HG03025 (cell line): ENCODE results near the gene KIF16B.
"Not testable (repeated sequence)": the region's sequence is repeated elsewhere in the genome, so short reads cannot be mapped to it uniquely, and the experiment has no call there.

ENCODE experiments used
- ATAC-seq: cut with Tn5 transposase; IDR thresholded peaks from one replicate; pipeline ENCODE4 v1.9.1; 2021; ENCODE audit warnings: mild to moderate bottlenecking, moderate library complexity; ENCODE audit not compliant: unreplicated experiment, low FRiP score

Gene KIF16B

GRCh38 chr20:16590041-16590633 lies 16.9 kb upstream of the KIF16B start:
- no peak for ATAC-seq

GRCh38 chr20:16589623-16590022 lies 16.4 kb upstream of the KIF16B start:
- ATAC-seq = no peak

- no peak for ATAC-seq
Measured at GRCh38 chr20:16588241-16588640, 15.0 kb upstream of the KIF16B start.

- no peak for ATAC-seq
Measured at GRCh38 chr20:16587066-16587465, 13.8 kb upstream of the KIF16B start.

GRCh38 chr20:16583474-16583873 lies 10.2 kb upstream of the KIF16B start:
- no peak for ATAC-seq

- ATAC-seq = no peak
Measured at GRCh38 chr20:16581241-16581640, 8.0 kb upstream of the KIF16B start.

- no peak for ATAC-seq
Measured at GRCh38 chr20:16580620-16581019, 7.4 kb upstream of the KIF16B start.

GRCh38 chr20:16580147-16580546 lies 6.9 kb upstream of the KIF16B start:
- no peak for ATAC-seq

- no peak for ATAC-seq
Measured at GRCh38 chr20:16576219-16576618, 3.0 kb upstream of the KIF16B start.

GRCh38 chr20:16575390-16576140 lies 2.3 kb upstream of the KIF16B start:
- no peak for ATAC-seq

GRCh38 chr20:16574656-16575355 lies 1.6 kb upstream of the KIF16B start:
- peak; percentile 75 for ATAC-seq

GRCh38 chr20:16571333-16571732 lies 1.9 kb downstream of the KIF16B start:
- no peak for ATAC-seq

GRCh38 chr20:16569246-16570153 lies 3.7 kb downstream of the KIF16B start:
- no peak for ATAC-seq

GRCh38 chr20:16566080-16566479 lies 7.2 kb downstream of the KIF16B start:
- ATAC-seq = no peak

GRCh38 chr20:16564079-16564478 lies 9.2 kb downstream of the KIF16B start:
- not testable (repeated sequence) for ATAC-seq

GRCh38 chr20:16563066-16563806 lies 10.0 kb downstream of the KIF16B start:
- no peak for ATAC-seq

GRCh38 chr20:16562259-16562658 lies 11.0 kb downstream of the KIF16B start:
- ATAC-seq = no peak

- no peak for ATAC-seq
Measured at GRCh38 chr20:16560661-16561060, 12.6 kb downstream of the KIF16B start.

- no peak for ATAC-seq
Measured at GRCh38 chr20:16560216-16560615, 13.0 kb downstream of the KIF16B start.

- ATAC-seq = no peak
Measured at GRCh38 chr20:16556301-16556700, 16.9 kb downstream of the KIF16B start.
